Adrenal gland (tissue), 12 donors: ENCODE results near the gene ODAD3. TPM values are rescaled to one million over a fixed set of nuclear protein-coding genes. Genes with fewer than 3 reads are reported as not detected.

Experiments
- DNase-seq, 7 donors: peaks; one replicate each; pipeline ENCODE4 v3.0.0-alpha.2; 2019 to 2020
- H3K27ac ChIP-seq, 5 donors: fragments of 200-600 bp; sonication (generic) in 4 of 5; 1 replicate in 3 of 5; 2 replicates in 2 of 5; pipeline versions ENCODE4 v1.5.1 to v1.8.0; 2016 to 2020; ENCODE audit warnings: mild to moderate bottlenecking in 1 of 5
- H3K27me3 ChIP-seq: fragments of 200-600 bp; 2 replicates; pipeline ENCODE4 v1.8.0; 2021
- H3K36me3 ChIP-seq, 2 donors: fragments of 200-600 bp; replicated peaks in 1 of 2; 1 replicate in 1 of 2; 2 replicates in 1 of 2; pipeline versions ENCODE4 v1.5.1 to v1.8.0; 2018 to 2022
- H3K4me1 ChIP-seq, 2 donors: fragments of 200-600 bp; replicated peaks in 1 of 2; 1 replicate in 1 of 2; 2 replicates in 1 of 2; pipeline versions ENCODE4 v1.5.1 to v1.8.0; 2018 to 2021
- H3K4me3 ChIP-seq, 4 donors: fragments of 200-600 bp; sonication (generic) in 3 of 4; one replicate each; pipeline ENCODE4 v1.5.1; 2016 to 2018
- H3K9me3 ChIP-seq, 3 donors: fragments of 200-600 bp; sonication (generic) in 1 of 3; replicated peaks in 1 of 3; 1 replicate in 2 of 3; 2 replicates in 1 of 3; pipeline versions ENCODE4 v1.5.1 to v1.8.0; 2016 to 2021
- CTCF ChIP-seq, 6 experiments: fragments of 450-650 bp in 4 of 6; fragments of 200-600 bp in 2 of 6; sonication (generic) in 1 of 6; IDR thresholded peaks; 1 replicate in 5 of 6; 2 replicates in 1 of 6; pipeline versions ENCODE4 v1.5.1 to v1.8.0; 2016 to 2021; ENCODE audit warnings: antibody characterized with exemption in 6 of 6, mild to moderate bottlenecking in 2 of 6, moderate library complexity in 1 of 6
- POLR2A ChIP-seq, 2 donors: fragments of 450-650 bp; IDR thresholded peaks; one replicate each; pipeline ENCODE4 v1.6.1; 2017; ENCODE audit warnings: antibody characterized with exemption in 2 of 2, mild to moderate bottlenecking in 2 of 2, moderate library complexity in 1 of 2
- WGBS, 4 donors: extraction: QIAGEN DNeasy Blood & Tissue Kit in 2 of 4; methylation state at CpG; one replicate each; pipeline versions ENCODE4 v1.1.5 to v1.1.7; 2013 to 2017; 5-methylcytosine and 5-hydroxymethylcytosine counted together
- intact Hi-C, 2 donors: fragments of 100-400 bp; cut with DNase I; formaldehyde crosslinking; loops; one replicate each; pipeline versions ENCODE4 v1.14.1 to v1.15.0; 2022 to 2023
- polyA plus RNA-seq, 3 donors: library from polyadenylated mRNA; stranded (reverse); fragments of 200-250 nt in 2 of 3; fragments of 350-450 nt in 1 of 3; fragmentation: Illumina TruSeq in 1 of 3; extraction: RNeasy Lipid Tissue Mini Kit (QIAGEN cat#74804) in 1 of 3; gene quantifications; one replicate each; pipeline ENCODE4 v1.2.3, GENCODE V29; 2013 to 2014
- total RNA-seq, 9 donors: library from RNA; depleted of rRNA in 4 of 9; stranded (reverse); fragments of >200 nt in 4 of 9; fragments of 120-200 nt in 1 of 9; fragmentation: NEBNext Ultra II Directional in 1 of 9; extraction: Animal tissue kit (Norgen Biotek cat#: 25700) in 1 of 9; gene quantifications; one replicate each; pipeline versions ENCODE4 v1.1.0 to v1.2.4, GENCODE V29; 2013 to 2023
- donor health status: healthy with polysubstance abuse.
- donor health status: Bipolar disorder and iron deficiency.
- donor health status: DM: yes; HTN: yes; CAD: no.
- donor health status: DM: no; HTN: no; CAD: no.
- donor health status: DM: no; HTN: no; CAD: no.
- donor health status: DM: yes; HTN: yes; CAD: no.

Gene ODAD3
- total and polyA plus RNA-seq, 12 donors, result 0.69 to 7.9 (median 3.3) TPM

- Histone ChIP-seq H3K4me3 (no peak overlapping the region), H3K27me3 (no peaks in the 10 kb centered on the region), H3K4me1 (peaks cover 0 to 5% of the 10 kb centered on the region in 2 donors), H3K9me3 (no peaks in the 10 kb centered on the region), H3K27ac (no peak overlapping the region), H3K36me3 (peaks cover 0 to 29% of the 10 kb centered on the region in 2 donors)
- 75 to 83% (median 80%) methylated on average over 29 to 33 of the region's 33 CpGs for WGBS, 4 donors
- DNase-seq, result no peak
- intact Hi-C loops, result no loop called here
- TF ChIP-seq POLR2A (IDR thresholded peaks at IDR 0.05), result no peak
- TF ChIP-seq CTCF (IDR thresholded peaks at IDR 0.05), result no peak
Observed at GRCh38 chr19:11452620-11453310, 17.8 kb upstream of the ODAD3 start.

GRCh38 chr19:11451871-11452619 is 17.1 kb upstream of the ODAD3 start:
- DNase-seq, result no peak
- Histone ChIP-seq H3K27me3 (no peaks in the 10 kb centered on the region), H3K4me3 (no peak overlapping the region), H3K36me3 (peaks cover 0 to 36% of the 10 kb centered on the region in 2 donors), H3K27ac (no peak overlapping the region), H3K4me1 (peaks cover 0 to 5% of the 10 kb centered on the region in 2 donors), H3K9me3 (no peaks in the 10 kb centered on the region)
- no peak for TF ChIP-seq CTCF (IDR thresholded peaks at IDR 0.05)
- intact Hi-C loops, result no loop called here
- 52 to 56% (median 55%) methylated on average over 20 to 25 of the region's 25 CpGs for WGBS, 4 donors

- intact Hi-C loops, result no loop called here
- Histone ChIP-seq H3K4me3 (no peak overlapping the region), H3K36me3 (peaks cover 0 to 40% of the 10 kb centered on the region in 2 donors), H3K27ac (no peak overlapping the region), H3K27me3 (no peaks in the 10 kb centered on the region), H3K9me3 (no peaks in the 10 kb centered on the region), H3K4me1 (peaks cover 0 to 5% of the 10 kb centered on the region in 2 donors)
- TF ChIP-seq CTCF (IDR thresholded peaks at IDR 0.05), result no peak
- TF ChIP-seq POLR2A (IDR thresholded peaks at IDR 0.05), result no peak
- no peak for DNase-seq
- 47 to 59% (median 51%) methylated on average over 9 to 13 of the region's 13 CpGs for WGBS, 4 donors
Observed at GRCh38 chr19:11451327-11451870, 16.5 kb upstream of the ODAD3 start.

- no peaks in the 10 kb centered on the region for H3K27me3 ChIP-seq
- no peak overlapping the region for H3K27ac ChIP-seq
- peaks cover 0 to 5% of the 10 kb centered on the region in 2 donors for H3K4me1 ChIP-seq
- no peak for DNase-seq
- no peaks in the 10 kb centered on the region for H3K9me3 ChIP-seq
- 89 to 93% (median 91%) methylated on average over 10 to 21 of the region's 21 CpGs for whole genome bisulfite sequencing, 4 donors
- H3K36me3 ChIP-seq, result peaks cover 0 to 43% of the 10 kb centered on the region in 2 donors
- intact Hi-C loops, result no loop called here
- no peak overlapping the region for H3K4me3 ChIP-seq
- TF ChIP-seq CTCF (IDR thresholded peaks at IDR 0.05) (no peak), POLR2A (IDR thresholded peaks at IDR 0.05) (no peak)
Observed at GRCh38 chr19:11450570-11451326, 15.8 kb upstream of the ODAD3 start.
